NOMO-1 treated with DMSO at 0.1 percent for 48 hours (cell line): ENCODE results near the gene LKAAEAR1.
A peak's percentile ranks its signal among the peaks of the same experiment; 100 is the strongest.

Experiments
- DNase-seq: peaks from one replicate; lab custom pipeline; 2025; ENCODE audit not compliant: unreplicated experiment; lab: John Stamatoyannopoulos, UW

LKAAEAR1 gene

GRCh38 chr20:64039293-64040160 lies 44.7 kb downstream of the LKAAEAR1 start:
- no peak for DNase-seq

- DNase-seq: peak; percentile 75
Measured at GRCh38 chr20:64038565-64039292, 45.5 kb downstream of the LKAAEAR1 start.

- DNase-seq: no peak
Measured at GRCh38 chr20:64038224-64038564, 46.0 kb downstream of the LKAAEAR1 start.

GRCh38 chr20:64037498-64038213 lies 46.5 kb downstream of the LKAAEAR1 start:
- no peak for DNase-seq

GRCh38 chr20:64037199-64037497 lies 47.0 kb downstream of the LKAAEAR1 start:
- DNase-seq: no peak

- no peak for DNase-seq
Measured at GRCh38 chr20:64036346-64037198, 47.6 kb downstream of the LKAAEAR1 start.

GRCh38 chr20:64035933-64036345 lies 48.3 kb downstream of the LKAAEAR1 start, which contains the start of gene C20orf204:
Gene C20orf204, plus strand, starts transcription at chr20:64036182. Its CDS starts 142 bp downstream, at chr20:64036324.
- no peak for DNase-seq

GRCh38 chr20:64035066-64035932 lies 48.9 kb downstream of the LKAAEAR1 start:
- no peak for DNase-seq

- DNase-seq: no peak
Measured at GRCh38 chr20:64033981-64034493, 50.2 kb downstream of the LKAAEAR1 start.
